Progenitor cell of endocrine pancreas (in vitro differentiated cells): ENCODE measurements around the gene BICRA. TPM values are rescaled to one million over a fixed set of nuclear protein-coding genes. Genes with fewer than 3 reads are reported as not detected.

ENCODE experiments used
- DNase-seq: peaks from one replicate; pipeline ENCODE4 v3.0.0; 2021; ENCODE audit warnings: low spot score; ENCODE audit not compliant: unreplicated experiment
- H3K27ac Mint-ChIP-seq: 2 replicates; pipeline ENCODE4 v1.8.0; 2021; ENCODE audit warnings: mild to moderate bottlenecking, moderate library complexity, mixed read lengths
- H3K27me3 Mint-ChIP-seq: 2 replicates; pipeline ENCODE4 v1.8.0; 2021; ENCODE audit warnings: mixed read lengths
- H3K36me3 Mint-ChIP-seq: 2 replicates; pipeline ENCODE4 v1.8.0; 2022; ENCODE audit warnings: mixed read lengths; ENCODE audit not compliant: insufficient read depth
- H3K4me1 Mint-ChIP-seq: 2 replicates; pipeline ENCODE4 v1.8.0; 2021; ENCODE audit warnings: low read depth, mixed read lengths
- H3K4me3 Mint-ChIP-seq: 2 replicates; pipeline ENCODE4 v1.8.0; 2021; ENCODE audit warnings: low read depth, mild to moderate bottlenecking, moderate library complexity, mixed read lengths
- H3K9me3 Mint-ChIP-seq: 2 replicates; pipeline ENCODE4 v1.8.0; 2021; ENCODE audit warnings: low read depth, mixed read lengths
- CTCF ChIP-seq: fragments of 200-600 bp; sonication (generic); IDR thresholded peaks from one replicate; pipeline ENCODE4 v1.5.0; 2021; ENCODE audit warnings: antibody characterized with exemption, mild to moderate bottlenecking; ENCODE audit not compliant: unreplicated experiment
- total RNA-seq: library from RNA; stranded (reverse); gene quantifications from 2 replicates; pipeline ENCODE4 v1.2.1, GENCODE V29; 2021

BICRA gene
- total RNA-seq, 1 donor from 2014 or later, result 37.4 TPM

GRCh38 chr19:47691782-47692181 lies 82.8 kb downstream of the BICRA start:
- no peaks in the 10 kb centered on the region for H3K4me1 Mint-ChIP-seq
- H3K27me3 Mint-ChIP-seq, result no peaks in the 10 kb centered on the region
- no peak for TF ChIP-seq CTCF
- peaks cover 15% of the 10 kb centered on the region for H3K36me3 Mint-ChIP-seq
- DNase-seq, result no peak
- no peak overlapping the region for H3K27ac Mint-ChIP-seq
- no peaks in the 10 kb centered on the region for H3K9me3 Mint-ChIP-seq
- no peak overlapping the region for H3K4me3 Mint-ChIP-seq

- DNase-seq, result no peak
- Mint-ChIP-seq H3K4me3 (no peak overlapping the region), H3K9me3 (no peaks in the 10 kb centered on the region), H3K27ac (no peak overlapping the region), H3K36me3 (peaks cover 13% of the 10 kb centered on the region), H3K27me3 (no peaks in the 10 kb centered on the region), H3K4me1 (no peaks in the 10 kb centered on the region)
- no peak for TF ChIP-seq CTCF
Measured at GRCh38 chr19:47693489-47693888, 84.6 kb downstream of the BICRA start.

- Mint-ChIP-seq H3K36me3 (peaks cover 13% of the 10 kb centered on the region), H3K27me3 (no peaks in the 10 kb centered on the region), H3K4me3 (no peak overlapping the region), H3K9me3 (no peaks in the 10 kb centered on the region), H3K27ac (no peak overlapping the region), H3K4me1 (no peaks in the 10 kb centered on the region)
- DNase-seq, result no peak
- no peak for TF ChIP-seq CTCF
Measured at GRCh38 chr19:47693903-47694302, 85.0 kb downstream of the BICRA start.

- no peak overlapping the region for H3K4me3 Mint-ChIP-seq
- H3K27ac Mint-ChIP-seq, result no peak overlapping the region
- H3K36me3 Mint-ChIP-seq, result peaks cover 13% of the 10 kb centered on the region
- H3K9me3 Mint-ChIP-seq, result no peaks in the 10 kb centered on the region
- no peaks in the 10 kb centered on the region for H3K4me1 Mint-ChIP-seq
- no peak for TF ChIP-seq CTCF
- H3K27me3 Mint-ChIP-seq, result no peaks in the 10 kb centered on the region
- DNase-seq, result no peak
Measured at GRCh38 chr19:47694466-47695273, 85.7 kb downstream of the BICRA start.

GRCh38 chr19:47695533-47696262 lies 86.8 kb downstream of the BICRA start:
- no peaks in the 10 kb centered on the region for H3K27me3 Mint-ChIP-seq
- no peak for TF ChIP-seq CTCF
- H3K4me3 Mint-ChIP-seq, result no peak overlapping the region
- no peak for DNase-seq
- peaks cover 14% of the 10 kb centered on the region for H3K36me3 Mint-ChIP-seq
- H3K9me3 Mint-ChIP-seq, result no peaks in the 10 kb centered on the region
- H3K4me1 Mint-ChIP-seq, result no peaks in the 10 kb centered on the region
- H3K27ac Mint-ChIP-seq, result peak overlapping the region; percentile 92
